DMS153 treated with DMSO at 0.1 percent for 48 hours (cell line): ENCODE results near the gene LACTBL1.
A peak's percentile ranks its signal among the peaks of the same experiment; 100 is the strongest.
"Not testable (repeated sequence)": the region's sequence is repeated elsewhere in the genome, so short reads cannot be mapped to it uniquely, and the experiment has no call there.

Experiments
- DNase-seq: peaks from one replicate; lab custom pipeline; 2025; ENCODE audit not compliant: unreplicated experiment; lab: John Stamatoyannopoulos, UW

LACTBL1 gene

GRCh38 chr1:22972760-22973159 lies at the start of gene LACTBL1:
LACTBL1 (minus strand) TSS chr1:22972866; CDS start chr1:22972316, 550 bp downstream.
- DNase-seq: no peak

DNA sequence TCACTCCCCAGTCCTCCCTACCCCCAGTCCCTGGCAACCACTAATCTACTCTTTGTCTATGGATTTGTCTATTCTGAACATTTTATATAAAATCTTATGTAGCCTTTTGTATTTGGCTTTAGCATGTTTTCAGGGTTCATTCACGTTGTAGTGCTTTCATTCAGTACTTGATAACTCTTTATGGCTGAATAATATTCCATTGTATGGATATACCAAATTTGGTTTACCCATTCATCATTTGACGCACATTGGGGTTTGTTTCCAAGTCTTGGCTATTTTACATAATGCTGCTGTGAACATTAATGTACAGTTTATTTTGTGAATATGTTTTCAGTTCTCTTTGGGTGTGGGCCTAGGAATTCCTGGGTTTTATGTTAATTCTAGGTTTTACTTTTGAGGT lies 49.2 kb upstream of the LACTBL1 start:
- no peak for DNase-seq

- DNase-seq: no peak
Measured at GRCh38 chr1:23020706-23021405, 48.2 kb upstream of the LACTBL1 start.

GRCh38 chr1:23019863-23020625 lies 47.4 kb upstream of the LACTBL1 start:
- DNase-seq: no peak

GRCh38 chr1:23019094-23019862 lies 46.6 kb upstream of the LACTBL1 start, which contains the start of gene KDM1A:
KDM1A (plus strand) TSS chr1:23019468; CDS start chr1:23019597, 129 bp downstream.
- DNase-seq: peak; percentile 93

GRCh38 chr1:23018661-23019093 lies 46.0 kb upstream of the LACTBL1 start:
- DNase-seq: no peak

GRCh38 chr1:23013657-23014056 lies 41.0 kb upstream of the LACTBL1 start:
- peak; percentile 53 for DNase-seq

- DNase-seq: not testable (repeated sequence)
Measured at GRCh38 chr1:23010025-23010424, 37.4 kb upstream of the LACTBL1 start.

DNA sequence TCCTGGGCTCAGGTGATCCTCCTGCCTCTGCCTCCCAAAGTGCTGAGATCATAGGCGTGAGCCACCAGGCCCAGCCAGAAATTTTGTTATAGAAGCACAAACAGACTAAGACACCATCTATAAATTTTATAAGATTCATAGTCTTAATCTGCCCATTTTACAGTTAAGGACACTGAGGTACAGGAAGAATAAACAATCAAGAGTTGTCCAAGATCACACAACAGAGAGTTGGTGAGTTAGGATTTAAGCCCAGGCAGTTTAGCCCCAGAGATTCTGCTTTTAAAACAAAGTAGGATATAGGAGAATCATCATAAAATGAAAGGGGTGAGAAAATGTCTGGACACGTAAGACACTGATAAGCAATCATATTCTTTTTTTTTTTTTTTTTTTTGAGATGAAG lies 36.2 kb upstream of the LACTBL1 start:
- DNase-seq: no peak

DNA sequence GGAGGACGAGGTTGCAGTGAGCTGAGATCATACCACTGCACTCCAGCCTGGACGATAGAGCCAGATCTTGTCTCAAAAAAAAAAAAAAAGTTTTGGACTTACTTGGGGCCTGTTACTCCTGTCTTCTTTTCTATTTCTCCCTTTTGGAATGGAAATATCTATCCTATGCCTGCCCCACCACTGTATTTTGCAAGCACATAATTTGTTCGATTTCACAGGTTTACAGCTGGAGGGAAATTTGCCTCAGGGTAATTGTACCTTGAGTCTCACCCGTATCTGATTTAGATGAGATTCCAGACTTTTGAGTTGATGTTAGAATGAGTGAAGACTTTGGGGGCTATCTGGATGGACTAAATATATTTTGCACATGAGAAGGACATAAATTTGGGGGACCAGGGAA lies 34.4 kb upstream of the LACTBL1 start:
- no peak for DNase-seq

DNA sequence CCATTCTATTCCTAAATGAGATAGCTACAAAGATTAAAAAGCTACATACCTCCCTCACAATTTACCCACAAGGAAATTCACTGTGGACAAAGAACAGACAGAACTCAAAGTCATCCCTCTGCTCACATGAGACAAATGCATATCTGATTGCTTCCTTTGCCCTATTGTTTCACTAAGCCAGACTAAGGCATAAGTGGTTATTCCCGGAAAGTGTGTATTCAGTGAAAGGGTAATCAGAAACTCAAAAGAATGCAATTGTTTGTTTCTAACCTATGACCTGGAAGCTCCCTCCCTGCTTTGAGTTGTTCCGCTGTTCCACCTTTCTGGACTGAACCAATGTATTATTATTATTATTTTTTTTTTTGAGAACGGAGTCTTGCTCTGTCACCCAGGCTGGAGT lies 32.1 kb upstream of the LACTBL1 start:
- not testable (repeated sequence) for DNase-seq

DNA sequence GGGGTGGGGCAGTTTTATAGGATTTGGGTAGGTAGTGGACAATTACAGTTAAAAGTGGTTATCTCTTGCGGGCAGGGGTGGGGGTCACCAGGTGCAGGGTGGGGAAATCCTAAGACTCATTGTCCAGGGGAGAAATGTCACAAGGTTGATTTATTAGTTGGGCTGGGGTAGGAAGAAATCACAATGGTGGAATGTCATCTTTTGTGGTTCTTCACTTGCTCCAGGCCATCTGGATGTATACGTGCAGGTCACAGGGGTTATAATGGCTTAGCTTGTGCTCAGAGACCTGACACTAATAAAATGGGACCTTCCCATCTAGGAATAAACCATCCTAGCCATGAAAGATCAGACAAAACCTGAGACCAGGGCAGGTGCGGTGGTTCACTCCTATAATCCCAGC lies 31.4 kb upstream of the LACTBL1 start:
- no peak for DNase-seq

GRCh38 chr1:23002218-23002617 lies 29.6 kb upstream of the LACTBL1 start:
- not testable (repeated sequence) for DNase-seq

- DNase-seq: not testable (repeated sequence)
Measured at GRCh38 chr1:23000133-23000532, 27.5 kb upstream of the LACTBL1 start.

- DNase-seq: not testable (repeated sequence)
Measured at GRCh38 chr1:22997528-22997927, 24.9 kb upstream of the LACTBL1 start.

DNA sequence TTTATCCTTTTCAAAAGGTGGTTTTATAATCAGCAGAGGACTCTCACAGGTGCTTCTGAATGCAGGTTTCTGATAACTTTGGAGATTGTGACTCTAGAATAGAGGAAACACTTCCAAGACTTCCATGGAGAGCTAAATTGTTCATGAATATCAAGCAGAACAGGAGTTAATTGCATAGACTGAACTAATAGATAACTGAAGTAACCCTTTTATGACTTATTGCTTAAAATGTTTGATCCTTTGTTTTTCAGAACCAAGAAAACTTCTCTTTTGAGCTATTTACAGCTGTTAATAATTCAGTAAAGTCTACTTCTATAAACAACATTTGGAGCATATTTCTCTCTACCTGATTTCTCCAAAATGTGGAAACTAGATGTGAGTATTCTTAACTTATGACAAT lies 23.1 kb upstream of the LACTBL1 start:
- DNase-seq: no peak

- DNase-seq: not testable (repeated sequence)
Measured at GRCh38 chr1:22993220-22993795, 20.6 kb upstream of the LACTBL1 start.

DNA sequence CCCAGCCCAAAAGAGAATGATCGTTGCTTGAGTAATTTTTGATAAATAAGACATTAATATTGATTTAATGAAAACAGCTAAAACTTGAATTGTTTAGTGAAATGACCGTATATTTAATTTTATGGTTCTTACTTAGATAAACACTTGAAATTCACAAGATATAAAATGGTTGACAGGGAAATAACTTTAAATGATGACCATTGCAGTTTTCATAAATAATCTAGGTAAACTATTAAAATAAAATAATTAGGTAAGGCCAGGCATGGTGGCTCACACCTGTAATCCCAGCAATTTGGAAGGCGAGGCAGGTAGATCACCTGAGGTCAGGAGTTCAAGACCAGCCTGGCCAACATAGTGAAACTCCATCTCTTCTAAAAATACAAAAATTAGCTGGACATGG lies 19.7 kb upstream of the LACTBL1 start:
- DNase-seq: not testable (repeated sequence)

DNA sequence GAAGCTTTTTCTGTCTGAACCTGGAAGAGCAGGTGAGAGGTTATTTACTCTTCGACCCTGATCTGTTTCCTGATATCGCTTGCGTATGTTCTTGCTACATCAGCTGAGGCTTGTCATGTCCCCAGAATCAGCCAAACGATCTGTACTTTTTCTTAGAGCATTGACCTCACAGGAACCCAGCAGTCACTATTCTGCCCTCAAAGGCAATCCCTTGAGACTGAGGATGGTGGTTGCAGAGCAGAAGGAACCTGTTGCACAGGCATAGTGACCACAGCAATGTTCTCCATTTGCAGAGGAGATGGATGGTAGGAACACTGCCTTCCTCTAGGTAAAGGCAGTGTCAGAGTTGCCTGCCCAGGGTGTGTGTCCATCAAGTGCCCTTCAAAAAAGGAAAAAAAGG lies 11.3 kb upstream of the LACTBL1 start:
- DNase-seq: no peak

DNA sequence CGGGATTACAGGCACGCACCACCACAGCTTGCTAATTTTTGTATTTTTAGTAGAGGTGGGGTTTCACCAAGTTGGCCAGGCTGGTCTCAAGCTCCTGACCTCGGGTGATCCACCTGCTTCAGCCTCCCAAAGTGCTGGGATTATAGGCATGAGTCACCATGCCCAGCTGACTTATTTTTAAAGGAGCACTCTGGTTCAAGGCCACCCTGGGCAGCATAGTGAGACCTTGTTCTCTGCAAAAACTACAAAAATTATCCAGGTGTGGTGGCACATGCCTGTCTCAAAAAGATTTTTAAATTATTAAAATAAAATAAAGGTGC lies 7.8 kb upstream of the LACTBL1 start:
- DNase-seq: not testable (repeated sequence)

DNA sequence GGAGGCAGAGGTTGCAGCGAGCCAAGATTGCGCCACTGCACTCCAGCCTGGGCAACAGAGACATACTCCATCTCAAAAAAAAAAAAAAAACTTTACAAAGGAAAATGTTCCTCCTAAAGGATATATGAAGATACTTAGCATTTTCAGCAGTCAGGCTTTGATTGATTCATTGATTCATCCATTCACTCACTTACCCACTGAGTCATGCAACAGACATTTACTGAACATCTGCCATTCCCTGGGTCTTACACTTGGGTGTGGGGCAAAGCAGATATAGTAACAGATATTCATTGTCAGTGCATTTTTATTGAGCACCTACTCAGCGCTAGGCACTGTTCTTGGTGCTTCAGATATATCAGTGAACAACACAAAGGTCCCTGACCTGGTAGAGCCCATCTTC lies 5.6 kb upstream of the LACTBL1 start:
- DNase-seq: no peak
